Myocyte (in vitro differentiated cells): ENCODE measurements around the gene SBK1. TPM values are rescaled to one million over a fixed set of nuclear protein-coding genes. Genes with fewer than 3 reads are reported as not detected.
"Not testable (repeated sequence)": the region's sequence is repeated elsewhere in the genome, so short reads cannot be mapped to it uniquely, and the experiment has no call there.

Experiments used
- DNase-seq: peaks from one replicate; pipeline ENCODE4 v3.0.0-alpha.2; 2012; ENCODE audit warnings: low read depth
- total RNA-seq: library from RNA; depleted of rRNA; stranded (reverse); fragments of >200 nt; gene quantifications from 2 replicates; pipeline ENCODE4 v1.2.3, GENCODE V29; 2014

Gene SBK1
- total RNA-seq, 1 donor from 2014 or later: 3.7 TPM

- DNase-seq: not testable (repeated sequence)
These were observed 37.9 kb downstream of the SBK1 start for GRCh38 chr16:28330232-28330631.

DNA sequence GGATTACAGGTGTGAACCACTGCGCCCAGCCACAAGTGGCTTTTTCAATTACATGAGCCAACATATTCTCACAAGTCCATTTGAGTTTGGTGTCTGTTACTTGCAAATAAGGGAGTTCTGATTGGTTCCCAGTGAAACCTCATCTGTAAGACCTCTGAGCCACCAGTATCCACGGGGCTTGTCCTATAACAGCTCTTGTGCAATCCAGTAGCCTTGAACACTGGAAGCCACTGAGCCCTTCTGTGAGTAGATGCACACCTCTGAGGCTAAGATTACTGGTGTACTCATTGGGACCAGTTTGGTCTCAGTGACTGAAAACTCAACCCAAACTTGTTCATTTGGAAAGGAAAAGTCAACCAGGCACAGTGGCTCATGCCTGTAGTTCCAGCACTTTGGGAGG, 38.7 kb downstream of the SBK1 start:
- not testable (repeated sequence) for DNase-seq

DNA sequence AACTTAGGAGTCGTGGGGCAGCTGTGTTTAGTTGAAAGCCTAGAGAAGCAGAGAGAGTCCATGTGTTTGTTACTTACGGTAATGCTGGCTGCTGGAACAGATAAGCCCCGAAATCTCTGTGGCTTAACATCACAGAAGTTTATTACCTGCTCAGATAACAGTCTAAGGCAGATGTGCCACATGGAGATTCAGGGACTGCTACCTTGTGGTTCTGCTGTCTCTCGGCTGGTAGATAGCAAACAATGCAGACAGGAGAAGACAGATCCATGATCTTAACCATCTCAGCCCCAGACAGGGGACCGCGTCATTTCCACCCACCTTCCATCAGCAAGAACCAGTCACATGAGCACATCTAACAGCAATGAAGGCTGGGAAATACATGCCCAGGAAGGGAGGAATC, 40.3 kb downstream of the SBK1 start:
- not testable (repeated sequence) for DNase-seq

DNA sequence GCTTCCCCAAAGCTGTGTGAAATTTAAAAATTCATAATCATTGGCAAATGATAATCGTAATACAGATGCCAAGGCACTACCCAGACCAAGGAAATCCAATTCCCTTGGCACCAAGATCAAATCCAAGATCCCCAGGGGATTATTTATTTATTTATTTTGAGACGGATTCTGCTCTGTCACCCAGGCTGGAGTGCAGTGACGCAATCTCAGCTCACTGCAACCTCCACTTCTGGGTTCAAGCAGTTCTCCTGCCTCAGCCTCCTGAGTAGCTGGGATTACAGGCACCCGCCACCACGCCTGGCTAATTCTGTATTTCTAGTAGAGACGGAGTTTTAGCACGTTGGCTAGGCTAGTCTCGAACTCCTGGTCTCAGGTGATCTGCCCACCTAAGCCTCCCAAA, 43.4 kb downstream of the SBK1 start:
- not testable (repeated sequence) for DNase-seq

DNA sequence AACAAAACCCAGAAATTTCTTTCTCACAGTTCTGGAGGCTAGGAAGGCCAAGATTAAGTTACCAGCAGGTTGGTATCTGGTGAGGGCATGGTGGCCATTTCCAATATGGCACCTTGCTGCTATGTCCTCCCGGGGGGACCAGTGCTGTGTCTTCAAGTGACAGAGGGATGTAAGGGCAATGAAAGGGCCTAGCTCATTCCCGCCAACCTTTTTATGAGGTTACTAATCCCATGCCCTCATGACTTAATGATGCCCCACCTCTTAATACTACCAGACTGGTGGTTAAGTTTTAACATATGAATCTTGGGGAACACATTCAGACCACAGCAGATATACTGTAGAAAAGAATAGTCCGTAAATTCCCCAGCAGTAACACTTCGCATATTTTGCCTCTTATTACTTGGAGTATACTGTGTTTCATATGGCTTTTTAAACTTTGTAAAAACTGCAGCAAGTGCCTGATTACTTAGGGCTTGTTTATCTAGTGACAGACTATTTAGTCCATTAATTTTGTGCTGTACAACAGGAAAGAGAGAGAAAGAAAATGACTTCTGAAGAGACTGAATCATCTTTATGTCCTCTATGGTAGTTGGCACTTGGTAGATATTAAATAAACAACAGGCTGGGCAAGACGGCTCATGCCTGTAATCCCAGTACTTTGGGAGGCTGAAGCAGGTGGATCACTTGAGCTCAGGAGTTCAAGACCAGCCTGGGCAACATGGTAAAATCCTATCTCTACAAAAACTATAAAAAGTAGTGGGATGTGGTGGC, 44.8 kb downstream of the SBK1 start:
- not testable (repeated sequence) for DNase-seq

GRCh38 chr16:28338230-28338629, 45.9 kb downstream of the SBK1 start:
- DNase-seq: not testable (repeated sequence)

DNA sequence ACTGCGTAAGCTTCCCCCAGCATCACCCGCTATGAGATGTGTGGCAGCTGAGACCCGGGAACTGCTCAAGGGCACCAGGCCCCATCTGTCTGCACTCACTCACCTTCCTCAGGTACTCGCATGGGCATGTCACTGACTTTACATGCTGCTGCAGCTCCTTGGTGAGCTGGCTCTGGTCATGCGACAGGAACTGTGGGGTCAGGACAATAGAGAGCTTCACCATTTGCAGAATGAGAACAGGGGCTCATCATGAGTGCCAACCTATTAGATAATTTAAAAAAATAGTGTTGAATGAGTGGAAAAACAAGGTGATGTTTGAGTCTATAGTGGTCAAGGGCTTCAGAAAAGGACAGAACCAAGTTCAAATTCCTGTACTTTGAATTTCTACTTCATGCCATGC, 70.3 kb downstream of the SBK1 start:
- not testable (repeated sequence) for DNase-seq

DNA sequence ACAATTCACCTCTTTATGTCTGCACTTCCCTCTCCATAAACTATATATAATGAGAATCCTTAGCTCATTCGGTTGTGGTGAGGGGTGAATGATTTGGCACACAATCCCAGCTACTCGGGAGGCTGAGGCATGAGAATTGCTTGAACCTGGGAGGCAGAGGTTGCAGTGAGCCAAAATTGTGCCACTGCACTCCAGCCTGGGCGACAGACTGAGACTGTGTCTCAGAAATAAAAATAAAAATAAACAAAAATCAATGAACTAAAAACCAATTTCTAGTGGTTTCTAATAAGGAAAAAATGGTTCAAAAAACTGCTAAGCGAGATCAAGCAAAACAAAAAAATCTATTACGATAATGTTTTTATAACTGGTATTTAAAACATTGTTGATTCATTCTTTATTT, 71.1 kb downstream of the SBK1 start, which contains the start of gene NPIPB6:
TSS of gene NPIPB6 (minus strand) at position 101 of the 400 bp plus-strand sequence. CDS start 686 bp downstream, outside the sequence.
- DNase-seq: not testable (repeated sequence)

DNA sequence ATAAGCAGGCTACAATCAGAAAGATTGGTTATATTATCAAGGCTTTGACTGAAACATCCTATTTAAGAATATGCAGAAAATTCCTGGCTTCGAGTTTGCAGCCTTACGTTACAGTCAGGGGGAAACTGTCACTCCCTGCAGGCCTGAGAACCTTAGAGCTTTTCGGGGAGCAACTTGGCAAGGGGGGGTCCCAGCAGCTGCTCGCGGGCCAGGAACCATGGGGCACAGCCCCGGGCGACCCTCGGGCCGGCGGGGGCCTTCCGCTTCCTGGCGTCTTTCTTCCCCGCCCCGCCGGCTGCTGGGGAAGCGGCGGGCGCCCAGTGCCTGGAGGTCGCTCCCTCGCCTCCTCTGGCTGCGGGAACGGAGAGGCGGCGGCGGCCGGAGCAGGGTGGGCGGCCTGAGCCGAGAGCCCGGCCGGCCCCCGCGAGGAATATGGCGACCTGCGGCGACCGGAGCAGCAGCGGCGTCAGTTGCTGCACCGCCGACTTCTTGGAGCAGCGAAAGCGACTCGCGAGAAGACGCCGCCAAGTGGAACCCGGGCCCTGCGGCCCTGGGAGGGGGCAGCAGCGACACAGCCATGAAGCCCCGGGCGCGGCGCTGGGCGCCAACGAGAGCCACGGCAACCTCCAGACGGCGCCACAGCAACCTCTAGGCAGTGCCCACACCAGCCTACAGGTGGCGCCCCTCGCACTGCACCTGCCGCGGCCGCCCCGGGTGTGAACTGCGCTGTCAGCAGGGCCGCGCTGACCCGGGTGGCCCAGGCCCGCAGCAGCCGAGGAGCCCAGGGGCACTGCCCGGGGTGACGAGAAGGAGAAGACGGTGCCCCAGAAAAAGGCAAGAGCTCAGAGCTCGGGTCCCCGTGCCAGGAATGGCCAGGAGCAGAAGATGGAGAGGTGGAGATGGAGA, 72.2 kb downstream of the SBK1 start:
- DNase-seq: not testable (repeated sequence)

DNA sequence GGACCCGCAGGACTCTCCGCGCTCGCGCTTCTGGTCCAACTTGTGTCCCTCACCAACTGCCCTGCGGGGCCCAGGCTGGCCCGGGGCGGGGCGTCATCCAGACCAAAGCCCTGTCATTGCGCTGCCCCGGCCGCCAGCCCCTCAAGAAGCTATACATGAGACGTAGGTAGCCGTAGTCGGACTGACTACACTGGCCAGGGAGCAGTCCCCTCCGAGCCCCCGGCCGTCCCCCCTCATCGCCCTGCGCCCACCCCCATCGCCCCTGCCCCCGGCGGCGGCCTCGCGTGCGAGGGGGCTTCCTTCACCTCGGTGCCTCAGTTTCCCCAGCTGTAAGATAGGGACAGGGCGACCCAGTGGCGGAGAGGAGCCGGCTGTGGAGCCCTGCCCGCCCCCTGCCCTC, 75.6 kb downstream of the SBK1 start:
- DNase-seq: not testable (repeated sequence)

Other genes with a start within 250 kb of the SBK1 start
- gene GSG1L, start 228.8 kb upstream of the SBK1 start, total RNA-seq: 0.57 TPM in 1 of 2 replicates, not detected in the other
- 53.6 and 62.5 TPM in 2 replicates for gene XPO6, start 80.6 kb upstream of the SBK1 start, total RNA-seq
- gene NPIPB6, start 71.0 kb downstream of the SBK1 start, total RNA-seq: 0.56 and 1.1 TPM in 2 replicates
- gene EIF3CL, start 111.3 kb downstream of the SBK1 start, total RNA-seq: 51.5 and 63.7 TPM in 2 replicates
- not detected in 2 replicates for gene NPIPB7, start 179.8 kb downstream of the SBK1 start, total RNA-seq
- 12.4 and 18.3 TPM in 2 replicates for gene CLN3, start 199.5 kb downstream of the SBK1 start, total RNA-seq
- gene APOBR, start 202.1 kb downstream of the SBK1 start, total RNA-seq: not detected in 2 replicates
- gene IL27, start 214.3 kb downstream of the SBK1 start, total RNA-seq: not detected in 2 replicates
- 5.9 and 16.0 TPM in 2 replicates for gene NUPR1, start 246.4 kb downstream of the SBK1 start, total RNA-seq